LNCAP (cell line): ENCODE results near the gene TMC4.

Experiments used
- CTCF ChIP-seq: fragments of 450-650 bp; IDR thresholded peaks from 2 replicates; pipeline ENCODE4 v1.5.1; 2017; ENCODE audit warnings: mild to moderate bottlenecking

TMC4 gene

GRCh38 chr19:54169149-54169740 is 3.7 kb downstream of the TMC4 start:
- no peak for TF ChIP-seq CTCF

- peak; percentile 91 for TF ChIP-seq CTCF
These were observed 4.6 kb downstream of the TMC4 start for GRCh38 chr19:54168174-54168917.

GRCh38 chr19:54165222-54165621 is 7.7 kb downstream of the TMC4 start:
- TF ChIP-seq CTCF = no peak

- no peak for TF ChIP-seq CTCF
These were observed 8.4 kb downstream of the TMC4 start for GRCh38 chr19:54164369-54165068.

- TF ChIP-seq CTCF = no peak
These were observed 10.1 kb downstream of the TMC4 start for GRCh38 chr19:54162884-54163283.

- no peak for TF ChIP-seq CTCF
These were observed 10.6 kb downstream of the TMC4 start for GRCh38 chr19:54162241-54162805.

GRCh38 chr19:54160854-54161253 is 12.1 kb downstream of the TMC4 start:
- no peak for TF ChIP-seq CTCF
